NCI-H1092 treated with DMSO at 0.1 percent for 48 hours (cell line): ENCODE results near the gene TRAPPC12.
"Not testable (repeated sequence)": the region's sequence is repeated elsewhere in the genome, so short reads cannot be mapped to it uniquely, and the experiment has no call there.

ENCODE experiments used
- DNase-seq: peaks from one replicate; lab custom pipeline; 2025; lab: John Stamatoyannopoulos, UW

TRAPPC12 gene

DNA sequence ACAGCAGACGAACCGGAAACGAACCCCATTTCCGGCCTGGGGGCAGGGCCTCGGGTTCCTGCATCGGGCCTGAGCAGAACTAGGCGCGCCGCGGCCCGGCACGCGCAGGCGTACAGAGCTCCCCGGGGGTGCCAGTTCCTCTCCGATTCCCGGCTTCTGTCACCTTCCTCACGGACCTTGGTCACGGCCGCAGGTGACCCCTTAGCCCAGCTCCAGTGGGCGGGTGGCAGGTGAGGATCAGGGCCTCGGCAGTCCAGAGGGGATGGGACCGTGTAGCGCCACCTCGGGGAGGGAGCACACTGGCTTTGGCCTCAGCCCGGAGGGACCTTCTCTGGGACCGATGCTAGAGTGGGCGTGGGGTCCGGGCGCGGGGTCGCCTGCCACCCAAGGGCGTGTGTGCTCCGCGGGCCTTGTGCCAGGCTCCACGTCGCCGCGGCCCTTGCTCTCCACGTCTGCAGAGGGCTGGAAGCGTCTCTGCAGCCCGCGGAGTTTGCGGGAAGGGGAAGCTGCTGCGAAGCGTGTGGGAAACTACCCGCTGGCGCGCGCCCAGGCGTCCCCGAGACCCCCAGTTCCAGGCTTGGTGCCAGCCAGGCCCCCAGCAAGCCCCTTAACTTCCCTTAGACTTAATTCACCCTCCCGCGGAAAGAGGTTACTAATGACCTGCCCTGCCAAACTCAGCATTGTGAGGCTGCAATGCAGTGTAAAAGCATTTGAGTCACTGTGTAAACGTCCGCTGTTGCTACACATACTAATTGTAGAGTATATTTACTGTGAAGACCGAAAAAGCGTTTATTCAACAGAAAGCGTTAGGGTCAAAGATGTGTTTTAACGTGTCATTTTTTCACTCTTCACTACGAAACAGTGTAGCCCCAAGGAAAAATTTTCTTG is at the start of gene TRAPPC12:
Gene TRAPPC12, plus strand, starts transcription at position 48 of the 888 bp plus-strand sequence. CDS start 7,930 bp downstream, outside the sequence.
- DNase-seq: peak; percentile 80

GRCh38 chr2:3332133-3332532 is 47.4 kb upstream of the TRAPPC12 start:
- no peak for DNase-seq

GRCh38 chr2:3334392-3335345 is 44.8 kb upstream of the TRAPPC12 start:
- no peak for DNase-seq

GRCh38 chr2:3336844-3337243 is 42.6 kb upstream of the TRAPPC12 start:
- no peak for DNase-seq

DNA sequence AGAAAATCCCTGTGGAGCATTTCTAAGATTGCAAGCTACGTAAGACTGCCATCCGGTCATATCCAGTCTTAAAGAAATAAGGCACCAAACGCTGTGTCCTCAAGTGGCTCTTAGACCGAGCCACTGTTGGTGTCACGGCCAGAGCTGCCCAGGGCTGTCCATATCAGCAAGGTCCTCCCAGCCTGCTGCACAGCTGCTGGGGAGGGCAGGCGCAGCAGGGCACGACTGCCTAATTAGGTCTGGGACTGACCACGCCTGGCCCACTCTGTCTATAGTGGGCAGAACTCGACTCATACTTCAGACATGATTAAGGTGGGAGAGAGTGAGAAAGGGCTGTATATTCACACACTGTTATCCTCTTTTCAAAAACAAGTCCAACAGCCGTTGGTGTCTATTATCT is 41.2 kb upstream of the TRAPPC12 start:
- DNase-seq: no peak

DNA sequence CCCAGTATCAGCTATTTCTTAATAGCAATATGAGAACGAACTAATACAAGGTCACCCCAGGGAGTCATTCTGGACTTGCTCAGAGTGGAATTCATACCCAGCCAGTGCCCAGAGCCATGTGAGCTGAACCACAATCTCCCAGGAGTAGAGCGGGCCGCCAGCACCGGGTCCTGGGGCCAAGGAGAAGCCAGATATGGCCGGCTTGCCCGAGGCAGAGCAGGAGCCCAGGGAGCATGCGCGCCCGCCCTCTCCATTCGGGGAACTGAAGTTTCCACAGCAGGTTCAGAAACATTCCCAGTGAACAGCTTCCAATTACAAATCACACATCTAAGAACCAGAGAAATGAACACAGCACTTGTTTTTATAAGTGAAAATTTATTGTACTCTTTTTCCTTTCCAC is 39.4 kb upstream of the TRAPPC12 start:
- no peak for DNase-seq

DNA sequence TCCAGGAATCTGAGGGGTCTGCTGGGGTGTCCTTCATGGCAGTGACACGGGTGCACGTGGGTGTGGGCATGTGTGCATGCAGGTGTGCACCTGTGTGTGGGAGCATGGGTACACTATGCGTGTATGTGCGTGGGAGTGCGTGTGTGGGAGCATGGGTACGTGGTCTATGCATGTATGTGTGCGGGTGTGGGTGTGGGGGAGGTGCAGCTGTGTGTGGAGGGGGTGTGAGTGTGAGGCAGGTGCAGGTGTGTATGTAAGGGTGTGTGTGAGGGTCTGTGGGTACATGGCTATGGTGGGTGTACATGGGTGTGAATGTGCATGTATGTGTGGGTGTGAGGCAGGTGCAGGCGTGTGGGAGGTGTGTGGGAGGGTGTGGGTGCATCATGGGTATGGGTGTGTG is 38.2 kb upstream of the TRAPPC12 start:
- DNase-seq: no peak

DNA sequence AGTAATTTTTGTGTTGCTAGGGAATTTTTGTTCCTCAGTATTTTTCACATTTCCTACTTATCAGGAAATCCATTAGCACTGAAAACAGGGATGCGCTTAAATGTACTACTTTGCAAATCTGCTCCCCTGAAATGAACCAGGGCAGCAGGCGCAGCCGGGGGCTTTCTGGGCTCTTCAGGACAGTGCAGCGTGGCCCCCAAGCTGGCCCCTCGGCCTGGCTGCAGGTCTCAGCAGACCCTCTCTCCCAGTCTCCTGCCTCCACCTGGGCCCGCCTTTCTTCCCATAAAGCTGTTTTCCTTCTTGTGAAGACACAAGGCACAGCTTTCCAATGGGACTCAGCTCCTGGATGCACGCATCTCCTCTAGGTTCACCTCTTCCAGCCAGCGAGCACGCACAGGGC is 37.2 kb upstream of the TRAPPC12 start:
- no peak for DNase-seq

DNA sequence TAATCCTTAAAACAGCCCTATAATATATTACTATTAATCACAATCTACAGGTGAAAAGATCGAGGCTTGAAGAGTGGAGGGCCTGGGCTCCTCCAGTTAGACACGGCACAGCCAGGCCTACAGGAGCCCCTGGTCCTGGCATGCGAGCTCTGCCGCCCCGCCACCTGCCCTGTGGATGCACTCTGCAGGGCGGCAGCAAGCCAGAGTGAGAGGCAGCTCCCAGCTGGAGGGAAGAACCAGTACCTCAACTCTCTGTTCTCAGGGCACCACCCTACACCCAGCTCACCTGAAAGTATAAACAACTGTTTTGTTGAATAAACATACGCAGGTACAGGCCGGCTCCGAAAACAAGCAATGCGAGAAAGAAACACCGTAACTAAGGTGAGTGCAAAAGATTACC is 36.5 kb upstream of the TRAPPC12 start:
- DNase-seq: no peak

DNA sequence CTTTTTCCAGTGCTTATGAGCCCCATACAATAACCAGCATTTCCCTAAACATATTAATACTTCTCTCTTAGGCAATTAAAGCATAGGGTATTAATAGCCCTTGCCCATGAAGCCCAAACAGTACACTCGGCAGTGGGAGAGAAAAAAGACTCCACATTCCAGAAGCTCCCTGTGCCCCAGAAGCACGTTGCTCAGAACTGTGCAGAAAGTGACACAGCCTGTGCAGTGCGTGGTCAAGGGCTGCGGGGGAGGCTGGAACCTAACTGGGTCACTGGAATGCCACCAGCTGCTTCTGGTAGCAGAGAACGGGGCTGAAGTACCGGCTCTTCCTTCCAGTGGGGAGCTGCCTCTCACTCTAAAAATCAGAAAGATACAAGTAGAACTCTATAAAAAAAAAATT is 34.6 kb upstream of the TRAPPC12 start:
- DNase-seq: no peak

- no peak for DNase-seq
Measured at GRCh38 chr2:3345621-3346020, 33.9 kb upstream of the TRAPPC12 start.

DNA sequence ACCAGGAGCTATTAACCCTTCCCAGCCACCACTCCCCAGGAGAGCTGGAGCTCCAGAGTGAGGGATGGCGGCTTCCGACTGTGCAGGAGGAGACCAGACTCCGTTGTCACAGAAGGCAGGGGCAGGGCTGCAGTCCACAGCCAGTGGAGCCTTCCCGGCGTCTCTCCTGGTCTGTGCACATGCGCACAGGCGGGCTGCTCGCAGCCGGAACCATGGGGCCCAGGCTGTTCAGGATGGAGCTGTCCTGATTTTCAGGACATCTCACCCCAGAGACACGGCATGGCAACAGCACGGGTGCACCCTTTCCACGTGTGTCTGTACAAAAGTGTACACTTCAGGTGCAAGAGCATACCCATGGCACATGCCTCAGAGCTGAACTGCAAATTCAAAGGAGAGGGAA is 30.7 kb upstream of the TRAPPC12 start:
- peak; percentile 60 for DNase-seq

GRCh38 chr2:3349211-3349693 is 30.2 kb upstream of the TRAPPC12 start:
- peak; percentile 60 for DNase-seq

GRCh38 chr2:3354986-3355385 is 24.5 kb upstream of the TRAPPC12 start:
- no peak for DNase-seq

DNA sequence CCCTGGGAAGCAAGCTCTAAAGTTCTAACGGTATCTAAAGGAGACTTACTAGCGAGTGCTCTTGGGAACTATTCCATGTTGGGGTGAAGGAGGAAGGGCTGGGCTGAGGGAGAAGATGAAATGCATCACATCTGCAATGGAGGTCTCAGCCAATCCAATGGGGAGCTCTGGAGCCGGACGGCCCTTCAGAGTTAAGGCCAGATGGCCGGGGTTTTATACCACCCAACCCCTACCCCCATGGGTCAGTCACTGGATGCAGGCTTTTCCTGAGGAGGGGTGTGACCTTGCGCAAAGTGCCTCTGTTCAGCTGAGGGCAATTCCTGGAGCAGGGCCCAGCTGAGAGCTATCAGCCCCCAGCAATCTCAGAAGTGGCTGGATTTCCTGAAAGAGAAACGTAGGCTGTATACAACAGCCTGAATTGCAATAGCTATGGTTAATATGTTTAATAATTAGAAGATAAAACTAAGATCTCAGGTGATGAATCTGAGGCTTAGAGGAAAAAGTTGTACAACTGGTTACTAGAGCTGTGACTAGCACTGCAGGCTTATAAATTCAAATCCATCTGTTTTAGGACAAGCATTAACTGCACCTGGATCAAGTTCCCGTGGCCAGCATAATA is 23.4 kb upstream of the TRAPPC12 start:
- DNase-seq: no peak

DNA sequence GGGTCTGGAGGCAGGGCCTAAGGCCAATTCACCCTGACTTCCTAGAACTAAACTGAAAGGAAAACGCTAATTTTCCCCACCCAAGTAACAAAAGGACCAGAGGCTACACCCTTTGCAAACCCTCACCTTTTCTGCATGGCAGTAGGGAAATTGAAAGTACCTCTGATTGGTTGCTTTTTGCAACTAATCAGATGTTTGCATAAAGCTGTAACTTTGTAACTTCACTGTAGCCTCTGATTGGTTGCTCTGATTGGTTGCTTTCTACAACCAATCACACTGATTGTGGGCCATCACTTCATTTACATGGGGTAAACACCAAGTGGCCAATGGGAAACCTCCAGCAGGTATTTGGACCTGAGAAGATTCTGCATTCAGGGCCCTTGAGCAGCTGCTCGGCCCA is 22.7 kb upstream of the TRAPPC12 start:
- DNase-seq: no peak

DNA sequence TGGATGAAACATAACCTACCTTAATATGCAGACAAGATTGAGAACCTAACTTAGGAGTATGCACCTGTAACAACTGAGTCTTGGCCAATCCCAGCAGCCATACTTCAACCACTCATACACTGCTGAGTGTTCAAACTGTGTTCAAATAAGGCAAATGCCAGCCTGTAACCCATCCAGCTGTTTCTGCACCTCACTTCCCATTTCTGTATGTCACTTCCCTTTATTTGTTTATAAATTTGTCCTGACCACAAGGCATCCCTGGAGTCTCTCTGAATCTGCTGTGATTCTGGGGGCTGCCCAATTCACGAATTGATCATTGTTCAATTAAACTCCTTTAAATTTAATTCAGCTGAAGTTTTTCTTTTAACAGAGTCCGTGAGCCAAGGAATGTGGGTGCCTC is 22.0 kb upstream of the TRAPPC12 start:
- DNase-seq: not testable (repeated sequence)

DNA sequence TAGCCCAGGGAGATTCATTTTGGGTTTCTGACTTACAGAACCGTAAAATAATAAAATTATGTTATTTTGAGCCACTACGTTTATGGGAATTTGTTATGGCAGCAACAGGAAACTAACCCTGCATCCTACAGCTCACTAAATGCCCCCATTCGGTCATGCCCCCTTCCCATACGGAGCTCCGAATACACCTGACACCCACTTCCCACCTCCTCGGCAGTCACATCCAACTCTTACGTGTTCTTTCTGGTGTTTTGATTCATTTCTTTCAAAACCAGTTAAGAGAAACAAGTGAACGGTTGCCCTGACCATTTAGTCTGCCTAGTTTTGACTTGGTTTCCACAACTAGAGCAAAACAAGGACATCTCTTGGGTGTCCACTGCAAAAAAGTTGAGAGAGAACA is 21.6 kb upstream of the TRAPPC12 start:
- no peak for DNase-seq

DNA sequence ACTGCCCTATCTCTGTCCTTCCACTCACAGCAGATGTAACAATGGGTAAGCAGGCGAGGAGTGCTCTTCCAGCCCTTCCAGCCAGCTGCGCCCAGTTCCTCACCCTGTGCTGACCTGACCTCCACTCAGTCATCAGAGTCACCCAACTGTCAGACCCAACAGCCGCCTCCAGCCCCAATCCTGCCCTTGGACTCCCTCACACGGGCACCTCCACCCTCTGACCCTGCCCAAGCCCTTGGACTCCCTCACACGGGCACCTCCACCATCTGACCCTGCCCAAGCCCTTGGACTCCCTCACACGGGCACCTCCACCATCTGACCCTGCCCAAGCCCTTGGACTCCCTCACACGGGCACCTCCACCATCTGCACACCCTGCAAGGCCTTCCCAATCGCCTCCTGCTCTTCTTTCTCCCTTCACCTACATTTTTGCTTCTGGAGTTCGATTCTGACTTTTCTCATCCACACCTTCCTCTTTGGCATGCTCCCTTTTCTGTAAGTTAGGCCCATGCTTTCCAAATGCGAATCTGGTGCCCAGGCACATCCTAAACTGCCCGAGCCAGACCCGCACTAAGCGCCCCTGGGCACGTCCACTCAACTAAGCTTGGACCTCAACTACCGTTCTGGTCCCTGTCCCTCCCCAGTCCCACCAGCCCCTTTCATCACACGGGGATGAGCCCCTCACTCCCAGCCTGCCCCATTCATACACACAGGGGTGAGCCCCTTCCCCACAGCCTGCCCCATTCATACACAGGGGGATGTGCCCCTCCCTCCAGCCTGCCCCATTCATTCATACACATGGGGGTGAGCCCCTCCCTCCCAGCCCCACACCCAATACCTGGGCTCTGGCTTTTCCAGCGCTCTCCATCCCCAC is 17.7 kb upstream of the TRAPPC12 start:
- DNase-seq: no peak

GRCh38 chr2:3365219-3365618 is 14.3 kb upstream of the TRAPPC12 start:
- DNase-seq: no peak

- DNase-seq: no peak
Measured at GRCh38 chr2:3368261-3368722, 11.2 kb upstream of the TRAPPC12 start.
